PFSK-1 (cell line): ENCODE data around the gene CHAF1B.

Source experiments
- REST ChIP-seq, 2 experiments: IDR thresholded peaks; 2 replicates each; pipeline versions ENCODE4 v1.6.1 to v1.8.0; 2011 to 2012; ENCODE audit warnings: low read depth in 2 of 2, low read length in 2 of 2, control low read depth in 1 of 2, inconsistent platforms in 1 of 2, mild to moderate bottlenecking in 1 of 2, moderate library complexity in 1 of 2; ENCODE audit not compliant: insufficient read depth in 1 of 2
- SIN3A ChIP-seq: IDR thresholded peaks from 2 replicates; pipeline ENCODE4 v1.6.1; 2012; ENCODE audit warnings: mild to moderate bottlenecking, low read length, moderate library complexity, borderline replicate concordance; ENCODE audit not compliant: insufficient read depth

DNA sequence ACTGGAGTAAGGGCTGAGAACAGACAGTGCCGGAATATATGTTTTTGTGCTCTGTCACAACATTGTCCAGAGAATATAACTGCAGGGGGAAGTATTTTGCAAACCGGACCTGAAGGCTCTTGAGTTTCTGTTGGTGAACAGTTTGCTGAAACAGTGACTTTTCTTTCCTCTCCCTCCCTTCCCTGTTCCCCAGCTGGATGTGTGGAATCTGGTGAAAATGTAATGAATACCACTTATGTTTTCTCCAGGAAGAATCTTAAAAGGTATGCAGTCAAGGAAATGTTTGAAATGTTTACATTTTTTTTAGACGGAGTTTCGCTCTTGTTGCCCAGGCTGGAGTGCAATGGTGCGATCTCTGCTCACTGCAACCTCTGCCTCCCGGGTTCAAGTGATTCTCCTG is 23.4 kb downstream of the CHAF1B start:
- TF ChIP-seq REST (IDR thresholded peaks at IDR 0.05; ENCODE audit: insufficient read depth in 1 of 2, low read depth in 2 of 2, low read length in 2 of 2) (no peak), SIN3A (no peak)
